ENCODE results near the gene IFIH1.

Gene IFIH1

DNA sequence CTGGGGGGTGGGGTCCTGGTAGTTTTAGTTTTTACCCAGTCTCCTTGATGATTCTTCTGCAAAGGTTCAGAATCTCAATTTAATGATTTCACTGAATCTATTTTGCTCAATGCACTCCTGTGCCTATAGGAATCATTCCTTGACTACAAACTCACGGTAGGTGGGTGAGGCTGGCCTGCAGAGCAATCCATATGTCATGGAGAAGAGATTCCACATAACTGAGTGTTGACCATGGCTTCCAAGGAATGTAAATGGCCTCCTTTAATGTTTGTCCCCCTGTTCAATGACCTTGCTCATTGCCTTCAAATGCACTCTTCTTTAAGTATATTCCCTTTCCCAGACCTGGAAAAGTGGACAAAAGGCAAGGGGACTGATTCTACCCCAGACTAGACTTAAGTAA, 87.7 kb downstream of the IFIH1 start:
- Histone ChIP-seq H3K4ac (ENCODE audit: low read depth, low read length) (no peak overlapping the region), H3K4me1 (ENCODE audit: control insufficient read depth in 1 of 2, insufficient read depth in 2 of 2, low read length in 2 of 2) (peaks cover 2 to 6% of the 10 kb centered on the region in 2 experiments), H4K8ac (ENCODE audit: low read depth, low read length) (no peak overlapping the region), H3K18ac (ENCODE audit: low read length) (no peak overlapping the region), H2BK5ac (ENCODE audit: low read depth, low read length, poor library complexity) (no peak overlapping the region), H2AK5ac (ENCODE audit: low read length) (no peak overlapping the region), H4K91ac (ENCODE audit: low read depth, low read length) (no peak overlapping the region), H2BK12ac (ENCODE audit: low read length) (no peak overlapping the region), H2BK120ac (ENCODE audit: insufficient read depth, low read length, poor library complexity) (no peak overlapping the region), H3K27ac (ENCODE audit: low read depth, low read length) (peak overlapping the region; percentile 27), H4K12ac (ENCODE audit: low read depth, low read length) (no peak overlapping the region), H3K23ac (ENCODE audit: low read length) (no peak overlapping the region), H3K36me3 (ENCODE audit: control insufficient read depth in 1 of 2, insufficient read depth in 2 of 2, low read length in 2 of 2) (peaks cover 0 to 2% of the 10 kb centered on the region in 2 experiments), H2AFZ (ENCODE audit: insufficient read depth, low read length, poor library complexity) (no peak overlapping the region), H3K14ac (ENCODE audit: low read length) (no peak overlapping the region), H3K4me3 (ENCODE audit: low read depth, low read length) (no peak overlapping the region), H3K9ac (ENCODE audit: low read length) (no peak overlapping the region), H3K4me2 (ENCODE audit: low read length) (no peak overlapping the region), H3K79me1 (ENCODE audit: low read length) (peaks cover 8% of the 10 kb centered on the region), H3K27me3 (ENCODE audit: insufficient read depth, low read length) (no peaks in the 10 kb centered on the region), H3K79me2 (ENCODE audit: control insufficient read depth, insufficient read depth, low read length, poor library complexity) (no peaks in the 10 kb centered on the region), H3K9me3 (ENCODE audit: insufficient read depth, low read depth, low read length) (peaks cover 2% of the 10 kb centered on the region)
- DNase-seq, result peak in 1 of 2 donors; percentile 52
- WGBS (ENCODE audit: extremely low coverage, insufficient coverage, insufficient read length), result no CpG with 5 or more reads among the region's 1 CpG

GRCh38 chr2:162226836-162227235, 91.6 kb downstream of the IFIH1 start:
- Histone ChIP-seq H3K23ac (ENCODE audit: low read length) (no peak overlapping the region), H3K27me3 (ENCODE audit: insufficient read depth, low read length) (no peaks in the 10 kb centered on the region), H3K4me3 (ENCODE audit: low read depth, low read length) (no peak overlapping the region), H3K9me3 (ENCODE audit: insufficient read depth, low read depth, low read length) (no peaks in the 10 kb centered on the region), H2AK5ac (ENCODE audit: low read length) (no peak overlapping the region), H3K79me1 (ENCODE audit: low read length) (peaks cover 2% of the 10 kb centered on the region), H3K14ac (ENCODE audit: low read length) (no peak overlapping the region), H3K4me1 (ENCODE audit: control insufficient read depth in 1 of 2, insufficient read depth in 2 of 2, low read length in 2 of 2) (peaks cover 0 to 1% of the 10 kb centered on the region in 2 experiments), H4K8ac (ENCODE audit: low read depth, low read length) (no peak overlapping the region), H3K27ac (ENCODE audit: low read depth, low read length) (no peak overlapping the region), H4K91ac (ENCODE audit: low read depth, low read length) (peak overlapping the region; percentile 35), H3K36me3 (ENCODE audit: control insufficient read depth in 1 of 2, insufficient read depth in 2 of 2, low read length in 2 of 2) (no peaks in the 10 kb centered on the region), H2BK5ac (ENCODE audit: low read depth, low read length, poor library complexity) (no peak overlapping the region), H3K9ac (ENCODE audit: low read length) (no peak overlapping the region), H3K79me2 (ENCODE audit: control insufficient read depth, insufficient read depth, low read length, poor library complexity) (no peaks in the 10 kb centered on the region), H2BK120ac (ENCODE audit: insufficient read depth, low read length, poor library complexity) (no peak overlapping the region), H3K4ac (ENCODE audit: low read depth, low read length) (no peak overlapping the region), H2AFZ (ENCODE audit: insufficient read depth, low read length, poor library complexity) (no peak overlapping the region), H2BK12ac (ENCODE audit: low read length) (no peak overlapping the region), H3K4me2 (ENCODE audit: low read length) (no peak overlapping the region), H4K12ac (ENCODE audit: low read depth, low read length) (no peak overlapping the region), H3K18ac (ENCODE audit: low read length) (no peak overlapping the region)
- DNase-seq, result no peak

DNA sequence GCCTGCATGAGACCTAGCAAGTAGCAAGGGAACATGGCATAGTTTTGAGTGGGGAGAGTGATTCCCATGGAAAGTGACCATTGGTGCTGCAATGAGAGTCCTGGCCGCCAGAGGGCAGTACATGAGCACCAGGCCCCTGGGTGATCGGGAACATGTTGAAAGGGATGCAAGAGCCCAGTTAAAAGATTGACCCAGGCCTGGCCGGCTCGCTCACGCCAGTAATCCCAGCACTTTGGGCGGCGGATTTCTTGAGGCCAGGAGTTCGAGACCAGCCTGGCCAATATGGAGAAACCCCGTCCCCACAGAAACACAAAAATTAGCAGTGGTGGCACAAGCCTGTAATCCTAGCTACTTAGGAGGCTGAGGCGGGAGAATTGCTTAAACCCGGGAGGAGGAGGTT, 97.4 kb downstream of the IFIH1 start:
- peak overlapping the region; percentile 37 for H2AFZ ChIP-seq (ENCODE audit: insufficient read depth, low read length, poor library complexity)
- H3K9me3 ChIP-seq (ENCODE audit: insufficient read depth, low read depth, low read length), result no peaks in the 10 kb centered on the region
- H3K23ac ChIP-seq (ENCODE audit: low read length), result no peak overlapping the region
- no peak overlapping the region for H2BK5ac ChIP-seq (ENCODE audit: low read depth, low read length, poor library complexity)
- H3K9ac ChIP-seq (ENCODE audit: low read length), result no peak overlapping the region
- H3K79me1 ChIP-seq (ENCODE audit: low read length), result peaks cover 2% of the 10 kb centered on the region
- H2BK120ac ChIP-seq (ENCODE audit: insufficient read depth, low read length, poor library complexity), result peak overlapping the region; percentile 93
- H3K4me3 ChIP-seq (ENCODE audit: low read depth, low read length), result no peak overlapping the region
- H4K12ac ChIP-seq (ENCODE audit: low read depth, low read length), result no peak overlapping the region
- no peak overlapping the region for H2AK5ac ChIP-seq (ENCODE audit: low read length)
- no peak overlapping the region for H3K27ac ChIP-seq (ENCODE audit: low read depth, low read length)
- no peaks in the 10 kb centered on the region for H3K4me1 ChIP-seq (ENCODE audit: control insufficient read depth in 1 of 2, insufficient read depth in 2 of 2, low read length in 2 of 2)
- WGBS (ENCODE audit: extremely low coverage, insufficient coverage, insufficient read length), result no CpG with 5 or more reads among the region's 11 CpGs
- no peak overlapping the region for H3K18ac ChIP-seq (ENCODE audit: low read length)
- no peaks in the 10 kb centered on the region for H3K36me3 ChIP-seq (ENCODE audit: control insufficient read depth in 1 of 2, insufficient read depth in 2 of 2, low read length in 2 of 2)
- H3K79me2 ChIP-seq (ENCODE audit: control insufficient read depth, insufficient read depth, low read length, poor library complexity), result no peaks in the 10 kb centered on the region
- H4K91ac ChIP-seq (ENCODE audit: low read depth, low read length), result peak overlapping the region; percentile 32
- DNase-seq, result peak; percentile 65 to 87
- peak overlapping the region; percentile 83 for H2BK12ac ChIP-seq (ENCODE audit: low read length)
- H3K4me2 ChIP-seq (ENCODE audit: low read length), result no peak overlapping the region
- H3K27me3 ChIP-seq (ENCODE audit: insufficient read depth, low read length), result no peaks in the 10 kb centered on the region
- H3K14ac ChIP-seq (ENCODE audit: low read length), result peak overlapping the region; percentile 35
- H3K4ac ChIP-seq (ENCODE audit: low read depth, low read length), result no peak overlapping the region
- peak overlapping the region; percentile 54 for H4K8ac ChIP-seq (ENCODE audit: low read depth, low read length)

- no peak overlapping the region for H3K14ac ChIP-seq (ENCODE audit: low read length)
- H4K12ac ChIP-seq (ENCODE audit: low read depth, low read length), result no peak overlapping the region
- H3K79me2 ChIP-seq (ENCODE audit: control insufficient read depth, insufficient read depth, low read length, poor library complexity), result no peaks in the 10 kb centered on the region
- no peak overlapping the region for H3K4ac ChIP-seq (ENCODE audit: low read depth, low read length)
- no peaks in the 10 kb centered on the region for H3K4me1 ChIP-seq (ENCODE audit: control insufficient read depth in 1 of 2, insufficient read depth in 2 of 2, low read length in 2 of 2)
- no peak overlapping the region for H3K27ac ChIP-seq (ENCODE audit: low read depth, low read length)
- H3K9ac ChIP-seq (ENCODE audit: low read length), result no peak overlapping the region
- no peak overlapping the region for H3K4me2 ChIP-seq (ENCODE audit: low read length)
- H4K8ac ChIP-seq (ENCODE audit: low read depth, low read length), result no peak overlapping the region
- no peak overlapping the region for H3K4me3 ChIP-seq (ENCODE audit: low read depth, low read length)
- no peaks in the 10 kb centered on the region for H3K9me3 ChIP-seq (ENCODE audit: insufficient read depth, low read depth, low read length)
- H2BK5ac ChIP-seq (ENCODE audit: low read depth, low read length, poor library complexity), result no peak overlapping the region
- peaks cover 2% of the 10 kb centered on the region for H3K79me1 ChIP-seq (ENCODE audit: low read length)
- WGBS (ENCODE audit: extremely low coverage, insufficient coverage, insufficient read length), result no CpG with 5 or more reads among the region's 1 CpG
- no peak overlapping the region for H3K23ac ChIP-seq (ENCODE audit: low read length)
- no peak overlapping the region for H2BK120ac ChIP-seq (ENCODE audit: insufficient read depth, low read length, poor library complexity)
- no peak overlapping the region for H2BK12ac ChIP-seq (ENCODE audit: low read length)
- no peaks in the 10 kb centered on the region for H3K36me3 ChIP-seq (ENCODE audit: control insufficient read depth in 1 of 2, insufficient read depth in 2 of 2, low read length in 2 of 2)
- H4K91ac ChIP-seq (ENCODE audit: low read depth, low read length), result no peak overlapping the region
- no peak overlapping the region for H2AK5ac ChIP-seq (ENCODE audit: low read length)
- no peak for DNase-seq
- no peak overlapping the region for H2AFZ ChIP-seq (ENCODE audit: insufficient read depth, low read length, poor library complexity)
- no peaks in the 10 kb centered on the region for H3K27me3 ChIP-seq (ENCODE audit: insufficient read depth, low read length)
- H3K18ac ChIP-seq (ENCODE audit: low read length), result no peak overlapping the region
Measured at GRCh38 chr2:162220368-162220767, 98.1 kb downstream of the IFIH1 start.

Measured in trophoblast cell (in vitro differentiated cells and primary cell).